HCT116 (cell line): ENCODE measurements around the gene TAF6. TPM values are rescaled to one million over a fixed set of nuclear protein-coding genes. Genes with fewer than 3 reads are reported as not detected.

ENCODE experiments used
- ATAC-seq: fragments of 200-7000 bp; cut with Tn5 transposase; 2 replicates; pipeline ENCODE4 v1.9.1; 2020; ENCODE audit warnings: mild to moderate bottlenecking, moderate library complexity
- BruUV-seq: library from RNA; stranded (reverse); fragments of 400-500 nt; replicated peaks from 2 replicates; lab custom pipeline; 2021; lab: Mats Ljungman, UMichigan
- CTCF ChIA-PET: fragments of 300-600 bp; sonication (Branson Sonifier 250); formaldehyde crosslinking; loops from one replicate; lab custom pipeline; 2021; ENCODE audit warnings: antibody characterized with exemption; lab: Charles Lee
- POLR2A ChIA-PET: fragments of 300-600, 350-600 bp; sonication (Branson Sonifier 250); formaldehyde crosslinking; loops from one replicate; lab custom pipeline; 2021; ENCODE audit warnings: antibody characterized with exemption; lab: Charles Lee
- RAD21 ChIA-PET, 2 experiments: fragments of 300-600 bp; sonication (Branson Sonifier 250); formaldehyde crosslinking; loops; one replicate each; lab custom pipeline; 2023; ENCODE audit warnings: low total read pairs in 2 of 2; ENCODE audit not compliant: uncharacterized antibody in 2 of 2, unreplicated experiment in 2 of 2, low non-redundant PET in 1 of 2; lab: Charles Lee
- DNase-seq: peaks from one replicate; pipeline ENCODE4 v3.0.0-alpha.2; 2010; ENCODE audit warnings: low read depth, low spot score
- H2AFZ ChIP-seq: fragments of 200-600 bp; shearing (Covaris generic), sonication (generic); 2 replicates; pipeline ENCODE4 v1.6.1; 2017; ENCODE audit warnings: low read depth, mixed run types, mixed read lengths, antibody characterized with exemption, low read length; ENCODE audit not compliant: poor library complexity, severe bottlenecking
- H3K27ac ChIP-seq: 2 replicates; pipeline ENCODE4 v1.5.1; 2012; ENCODE audit warnings: low read depth, low read length
- H3K27me3 ChIP-seq: fragments of 200-600 bp; sonication (generic); 2 replicates; pipeline ENCODE4 v1.6.1; 2016; ENCODE audit warnings: mixed run types, low read length, mixed read lengths; ENCODE audit not compliant: insufficient read depth
- H3K36me3 ChIP-seq, 2 experiments: fragments of 200-500 bp in 1 of 2; fragments of 200-600 bp in 1 of 2; sonication (Bioruptor generic) in 1 of 2; sonication (generic) in 1 of 2; 2 replicates each; pipeline versions ENCODE4 v1.5.1 to v1.6.1; 2014 to 2016; ENCODE audit warnings: low read length in 2 of 2, inconsistent platforms in 1 of 2, mixed read lengths in 1 of 2, mixed run types in 1 of 2; ENCODE audit not compliant: insufficient read depth in 2 of 2, control insufficient read depth in 1 of 2
- H3K4me1 ChIP-seq, 2 experiments: fragments of 200-600 bp in 1 of 2; sonication (generic) in 1 of 2; 2 replicates each; pipeline versions ENCODE4 v1.5.1 to v1.6.1; 2012 to 2017; ENCODE audit warnings: low read length in 2 of 2, inconsistent platforms in 1 of 2, mild to moderate bottlenecking in 1 of 2, mixed read lengths in 1 of 2, mixed run types in 1 of 2, moderate library complexity in 1 of 2; ENCODE audit not compliant: insufficient read depth in 2 of 2, control insufficient read depth in 1 of 2
- H3K4me2 ChIP-seq: fragments of 200-600 bp; sonication (generic); 2 replicates; pipeline ENCODE4 v1.6.1; 2017; ENCODE audit warnings: mixed run types, low read length, mixed read lengths
- H3K4me3 ChIP-seq, 2 experiments: fragments of 200-600 bp in 1 of 2; sonication (generic) in 1 of 2; replicated peaks in 1 of 2; 2 replicates each; pipeline ENCODE4 v1.5.1; 2011 to 2016; ENCODE audit warnings: low read length in 2 of 2, control low read depth in 1 of 2, low read depth in 1 of 2, mild to moderate bottlenecking in 1 of 2, mixed read lengths in 1 of 2, mixed run types in 1 of 2
- H3K79me2 ChIP-seq: fragments of 200-600 bp; sonication (generic); 2 replicates; pipeline ENCODE4 v1.6.1; 2017; ENCODE audit warnings: mild to moderate bottlenecking, mixed run types, low read length, moderate library complexity, mixed read lengths; ENCODE audit not compliant: insufficient read depth
- H3K9ac ChIP-seq: fragments of 200-600 bp; sonication (generic); 2 replicates; pipeline ENCODE4 v1.6.1; 2016; ENCODE audit warnings: low read length, mixed read lengths
- H3K9me2 ChIP-seq: fragments of 200-600 bp; sonication (generic), shearing (Covaris generic); 2 replicates; pipeline ENCODE4 v1.6.1; 2017; ENCODE audit warnings: mixed run types, mild to moderate bottlenecking, moderate library complexity; ENCODE audit not compliant: insufficient read depth
- H3K9me3 ChIP-seq, 2 experiments: fragments of 200-500 bp in 1 of 2; fragments of 200-600 bp in 1 of 2; sonication (Bioruptor generic) in 1 of 2; sonication (generic) in 1 of 2; 2 replicates each; pipeline ENCODE4 v1.6.1; 2014 to 2017; ENCODE audit warnings: low read length in 2 of 2, mixed read lengths in 2 of 2, inconsistent platforms in 1 of 2, low read depth in 1 of 2, mild to moderate bottlenecking in 1 of 2, mixed run types in 1 of 2, moderate library complexity in 1 of 2; ENCODE audit not compliant: control insufficient read depth in 1 of 2, insufficient read depth in 1 of 2
- H4K20me1 ChIP-seq: fragments of 200-600 bp; sonication (generic), shearing (Covaris generic); 2 replicates; pipeline ENCODE4 v1.6.1; 2017; ENCODE audit warnings: mixed run types, mild to moderate bottlenecking, moderate library complexity; ENCODE audit not compliant: insufficient read depth
- CTCF ChIP-seq, 3 experiments: fragments of 200-600 bp in 1 of 3; sonication (generic) in 1 of 3; IDR thresholded peaks in 2 of 3; conservative IDR thresholded peaks in 1 of 3; 2 replicates each; pipeline ENCODE4 v1.5.1; 2012 to 2017; ENCODE audit warnings: low read depth in 2 of 3, low read length in 2 of 3, antibody characterized with exemption in 1 of 3, borderline replicate concordance in 1 of 3, control low read depth in 1 of 3, mild to moderate bottlenecking in 1 of 3, mixed read lengths in 1 of 3, mixed run types in 1 of 3, moderate library complexity in 1 of 3; ENCODE audit not compliant: insufficient read depth in 1 of 3
- MAX ChIP-seq: IDR thresholded peaks from 2 replicates; pipeline ENCODE4 v1.6.1; 2012
- RAD21 ChIP-seq: IDR thresholded peaks from 2 replicates; pipeline ENCODE4 v1.6.1; 2012; ENCODE audit warnings: low read depth, mild to moderate bottlenecking
- SRF ChIP-seq: IDR thresholded peaks from 2 replicates; pipeline ENCODE4 v1.6.1; 2012; ENCODE audit warnings: low read depth
- intact Hi-C: fragments of 100-400 bp; cut with micrococcal nuclease; formaldehyde crosslinking; loops from 2 replicates; pipeline ENCODE4 v1.10.0; 2022
- total RNA-seq: library from RNA; stranded (reverse); gene quantifications from one replicate; pipeline ENCODE4 v1.2.1, GENCODE V29; 2021; ENCODE audit not compliant: unreplicated experiment
- TF ChIP-seq, protein P1 (sequence below): IDR thresholded peaks from 2 replicates; pipeline ENCODE4 v1.6.1; 2011; ENCODE audit warnings: mild to moderate bottlenecking, low read length, moderate library complexity; ENCODE audit not compliant: insufficient replicate concordance; ENCODE audit errors: extremely low read depth

The TAF6 gene
- total RNA-seq, 1 experiment from 2014 or later, result 67.4 TPM

- ATAC-seq, result peak; percentile 63
Measured at GRCh38 chr7:100109521-100110163, 9.5 kb downstream of the TAF6 start.

GRCh38 chr7:100107890-100108289 is 11.3 kb downstream of the TAF6 start:
- H3K36me3 ChIP-seq, result peaks cover 3 to 28% of the 10 kb centered on the region in 2 experiments; a peak in 3 of 4 replicates
- intact Hi-C loops, result no loop called here
- no peaks in the 10 kb centered on the region; the same call in 1 of the 2 replicates for H3K79me2 ChIP-seq
- ChIA-PET POLR2A (no interaction called here), CTCF (no interaction called here), RAD21 (no interaction called here)
- no peaks in the 10 kb centered on the region for H3K9me2 ChIP-seq
- ATAC-seq (no peak), DNase-seq (no peak)
- TF ChIP-seq, protein P1, sequence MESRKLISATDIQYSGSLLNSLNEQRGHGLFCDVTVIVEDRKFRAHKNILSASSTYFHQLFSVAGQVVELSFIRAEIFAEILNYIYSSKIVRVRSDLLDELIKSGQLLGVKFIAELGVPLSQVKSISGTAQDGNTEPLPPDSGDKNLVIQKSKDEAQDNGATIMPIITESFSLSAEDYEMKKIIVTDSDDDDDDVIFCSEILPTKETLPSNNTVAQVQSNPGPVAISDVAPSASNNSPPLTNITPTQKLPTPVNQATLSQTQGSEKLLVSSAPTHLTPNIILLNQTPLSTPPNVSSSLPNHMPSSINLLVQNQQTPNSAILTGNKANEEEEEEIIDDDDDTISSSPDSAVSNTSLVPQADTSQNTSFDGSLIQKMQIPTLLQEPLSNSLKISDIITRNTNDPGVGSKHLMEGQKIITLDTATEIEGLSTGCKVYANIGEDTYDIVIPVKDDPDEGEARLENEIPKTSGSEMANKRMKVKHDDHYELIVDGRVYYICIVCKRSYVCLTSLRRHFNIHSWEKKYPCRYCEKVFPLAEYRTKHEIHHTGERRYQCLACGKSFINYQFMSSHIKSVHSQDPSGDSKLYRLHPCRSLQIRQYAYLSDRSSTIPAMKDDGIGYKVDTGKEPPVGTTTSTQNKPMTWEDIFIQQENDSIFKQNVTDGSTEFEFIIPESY, result no peak
- TF ChIP-seq MAX (no peak), RAD21 (no peak)
- H4K20me1 ChIP-seq, result no peaks in the 10 kb centered on the region
- BruUV-seq, result no TSS peak
- H2AFZ ChIP-seq, result no peak overlapping the region
- H3K9ac ChIP-seq, result no peak overlapping the region
- H3K9me3 ChIP-seq, result no peaks in the 10 kb centered on the region
- H3K4me1 ChIP-seq, result peaks cover under 1 to 4% of the 10 kb centered on the region in 2 experiments; a peak in 2 of 4 replicates
- no peaks in the 10 kb centered on the region for H3K27me3 ChIP-seq
- H3K27ac ChIP-seq, result no peak overlapping the region
- no peak overlapping the region for H3K4me2 ChIP-seq
- H3K4me3 ChIP-seq, result no peak overlapping the region

More at GRCh38 chr7:100109521-100110163, 9.5 kb downstream of the TAF6 start:
- no peaks in the 10 kb centered on the region for H3K9me2 ChIP-seq
- no peak overlapping the region for H3K4me2 ChIP-seq
- no peak for TF ChIP-seq SRF
- TF ChIP-seq CTCF (IDR thresholded peaks at IDR 0.05 in 2 of 3, conservative IDR thresholded peaks at IDR 0.05 in 1 of 3; ENCODE audit: borderline replicate concordance in 1 of 3, insufficient read depth in 1 of 3, low read depth in 2 of 3, low read length in 2 of 3), result peak in 2 of 3 experiments; percentile 24 to 31; a peak in 2 of 6 replicates
- no peaks in the 10 kb centered on the region for H4K20me1 ChIP-seq
- RAD21 ChIA-PET, result no interaction called here
- peaks cover 3 to 28% of the 10 kb centered on the region in 2 experiments; a peak in 3 of 4 replicates for H3K36me3 ChIP-seq
- H3K4me3 ChIP-seq, result no peak overlapping the region
- no peak overlapping the region for H3K27ac ChIP-seq
- H3K9ac ChIP-seq, result no peak overlapping the region
- H3K79me2 ChIP-seq, result no peaks in the 10 kb centered on the region
- no peak overlapping the region for H2AFZ ChIP-seq
- DNase-seq, result no peak
- intact Hi-C loops, result no loop called here
- no peaks in the 10 kb centered on the region for H3K27me3 ChIP-seq
- POLR2A ChIA-PET, result no interaction called here
- CTCF ChIA-PET, result no interaction called here
- no peaks in the 10 kb centered on the region for H3K9me3 ChIP-seq
- no peaks in the 10 kb centered on the region for H3K4me1 ChIP-seq
- BruUV-seq, result no TSS peak
